Glutamatergic neuron (in vitro differentiated cells): ENCODE data around the gene TMIGD3. TPM values are rescaled to one million over a fixed set of nuclear protein-coding genes. Genes with fewer than 3 reads are reported as not detected.

Source experiments
- DNase-seq: peaks from one replicate; pipeline ENCODE4 v3.0.0; 2022
- H3K27ac Mint-ChIP-seq: one replicate; pipeline ENCODE4 v1.8.0; 2020; ENCODE audit warnings: mild to moderate bottlenecking, mixed read lengths, inconsistent platforms; ENCODE audit not compliant: unreplicated experiment
- H3K27me3 Mint-ChIP-seq: one replicate; pipeline ENCODE4 v1.8.0; 2020; ENCODE audit warnings: mild to moderate bottlenecking, moderate library complexity, mixed read lengths, inconsistent platforms; ENCODE audit not compliant: unreplicated experiment
- H3K36me3 Mint-ChIP-seq: one replicate; pipeline ENCODE4 v1.8.0; 2020; ENCODE audit warnings: mild to moderate bottlenecking, mixed read lengths, inconsistent platforms; ENCODE audit not compliant: unreplicated experiment
- H3K4me1 Mint-ChIP-seq: one replicate; pipeline ENCODE4 v1.8.0; 2020; ENCODE audit warnings: mild to moderate bottlenecking, low read depth, mixed read lengths, inconsistent platforms; ENCODE audit not compliant: unreplicated experiment
- H3K4me3 Mint-ChIP-seq: one replicate; pipeline ENCODE4 v1.8.0; 2020; ENCODE audit warnings: mild to moderate bottlenecking, mixed read lengths, inconsistent platforms; ENCODE audit not compliant: unreplicated experiment
- H3K9me3 Mint-ChIP-seq: one replicate; pipeline ENCODE4 v1.8.0; 2020; ENCODE audit warnings: mild to moderate bottlenecking, moderate library complexity, mixed read lengths, inconsistent platforms; ENCODE audit not compliant: unreplicated experiment
- CTCF ChIP-seq: fragments of 200-600 bp; sonication (generic); IDR thresholded peaks from one replicate; pipeline ENCODE4 v1.5.0; 2021; ENCODE audit not compliant: partially characterized antibody, unreplicated experiment
- total RNA-seq: library from RNA; stranded (reverse); fragmentation: NEBNext Ultra II Directional; extraction: Animal tissue kit (Norgen Biotek cat#: 25700); gene quantifications from one replicate; pipeline ENCODE4 v1.2.1, GENCODE V29; 2021; ENCODE audit not compliant: unreplicated experiment

TMIGD3 gene
- total RNA-seq, 1 donor from 2014 or later: not detected

GRCh38 chr1:111542187-111542586, 38.8 kb upstream of the TMIGD3 start:
- Mint-ChIP-seq H3K36me3 (peaks cover 4% of the 10 kb centered on the region), H3K4me1 (no peaks in the 10 kb centered on the region), H3K9me3 (no peaks in the 10 kb centered on the region), H3K27me3 (no peaks in the 10 kb centered on the region), H3K4me3 (no peak overlapping the region), H3K27ac (no peak overlapping the region)
- no peak for DNase-seq
- TF ChIP-seq CTCF: no peak

GRCh38 chr1:111541721-111542120, 38.3 kb upstream of the TMIGD3 start:
- H3K27me3 Mint-ChIP-seq: peaks cover 2% of the 10 kb centered on the region
- no peak overlapping the region for H3K27ac Mint-ChIP-seq
- H3K36me3 Mint-ChIP-seq: peaks cover 4% of the 10 kb centered on the region
- no peak for DNase-seq
- no peak for TF ChIP-seq CTCF
- H3K4me1 Mint-ChIP-seq: no peaks in the 10 kb centered on the region
- H3K4me3 Mint-ChIP-seq: no peak overlapping the region
- no peaks in the 10 kb centered on the region for H3K9me3 Mint-ChIP-seq

- Mint-ChIP-seq H3K36me3 (peaks cover 4% of the 10 kb centered on the region), H3K27ac (no peak overlapping the region), H3K9me3 (no peaks in the 10 kb centered on the region), H3K4me1 (no peaks in the 10 kb centered on the region), H3K27me3 (peaks cover 2% of the 10 kb centered on the region), H3K4me3 (no peak overlapping the region)
- no peak for TF ChIP-seq CTCF
- no peak for DNase-seq
Observed at GRCh38 chr1:111540928-111541327, 37.5 kb upstream of the TMIGD3 start.

- Mint-ChIP-seq H3K4me1 (no peaks in the 10 kb centered on the region), H3K27me3 (peaks cover 2% of the 10 kb centered on the region), H3K9me3 (no peaks in the 10 kb centered on the region), H3K36me3 (peaks cover 4% of the 10 kb centered on the region), H3K4me3 (no peak overlapping the region), H3K27ac (no peak overlapping the region)
- no peak for DNase-seq
- TF ChIP-seq CTCF: no peak
Observed at GRCh38 chr1:111538343-111539025, 35.1 kb upstream of the TMIGD3 start.

GRCh38 chr1:111535256-111536191, 32.1 kb upstream of the TMIGD3 start:
- no peaks in the 10 kb centered on the region for H3K9me3 Mint-ChIP-seq
- H3K27ac Mint-ChIP-seq: no peak overlapping the region
- no peak for DNase-seq
- H3K27me3 Mint-ChIP-seq: peaks cover 2% of the 10 kb centered on the region
- H3K4me1 Mint-ChIP-seq: no peaks in the 10 kb centered on the region
- no peak overlapping the region for H3K4me3 Mint-ChIP-seq
- no peak for TF ChIP-seq CTCF
- H3K36me3 Mint-ChIP-seq: peaks cover 5% of the 10 kb centered on the region
